HG02973 (cell line): ENCODE data around the gene SHF.
"Not testable (repeated sequence)": the region's sequence is repeated elsewhere in the genome, so short reads cannot be mapped to it uniquely, and the experiment has no call there.

Source experiments
- ATAC-seq: cut with Tn5 transposase; IDR thresholded peaks from one replicate; pipeline ENCODE4 v1.9.1; 2021; ENCODE audit warnings: moderate library complexity; ENCODE audit not compliant: unreplicated experiment

SHF gene, protein sequence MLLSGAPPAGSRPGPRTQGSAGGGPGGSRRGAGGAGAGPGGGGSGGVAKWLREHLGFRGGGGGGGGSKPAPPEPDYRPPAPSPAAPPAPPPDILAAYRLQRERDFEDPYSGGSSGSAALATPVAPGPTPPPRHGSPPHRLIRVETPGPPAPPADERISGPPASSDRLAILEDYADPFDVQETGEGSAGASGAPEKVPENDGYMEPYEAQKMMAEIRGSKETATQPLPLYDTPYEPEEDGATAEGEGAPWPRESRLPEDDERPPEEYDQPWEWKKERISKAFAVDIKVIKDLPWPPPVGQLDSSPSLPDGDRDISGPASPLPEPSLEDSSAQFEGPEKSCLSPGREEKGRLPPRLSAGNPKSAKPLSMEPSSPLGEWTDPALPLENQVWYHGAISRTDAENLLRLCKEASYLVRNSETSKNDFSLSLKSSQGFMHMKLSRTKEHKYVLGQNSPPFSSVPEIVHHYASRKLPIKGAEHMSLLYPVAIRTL

GRCh38 chr15:45187894-45188830 lies at the start of gene SHF:
TSS of gene SHF (minus strand) at chr15:45187966. CDS start at chr15:45187951, 15 bp downstream.
- no peak for ATAC-seq

- not testable (repeated sequence) for ATAC-seq
Observed at GRCh38 chr15:45236806-45237205, 49.0 kb upstream of the SHF start.

DNA sequence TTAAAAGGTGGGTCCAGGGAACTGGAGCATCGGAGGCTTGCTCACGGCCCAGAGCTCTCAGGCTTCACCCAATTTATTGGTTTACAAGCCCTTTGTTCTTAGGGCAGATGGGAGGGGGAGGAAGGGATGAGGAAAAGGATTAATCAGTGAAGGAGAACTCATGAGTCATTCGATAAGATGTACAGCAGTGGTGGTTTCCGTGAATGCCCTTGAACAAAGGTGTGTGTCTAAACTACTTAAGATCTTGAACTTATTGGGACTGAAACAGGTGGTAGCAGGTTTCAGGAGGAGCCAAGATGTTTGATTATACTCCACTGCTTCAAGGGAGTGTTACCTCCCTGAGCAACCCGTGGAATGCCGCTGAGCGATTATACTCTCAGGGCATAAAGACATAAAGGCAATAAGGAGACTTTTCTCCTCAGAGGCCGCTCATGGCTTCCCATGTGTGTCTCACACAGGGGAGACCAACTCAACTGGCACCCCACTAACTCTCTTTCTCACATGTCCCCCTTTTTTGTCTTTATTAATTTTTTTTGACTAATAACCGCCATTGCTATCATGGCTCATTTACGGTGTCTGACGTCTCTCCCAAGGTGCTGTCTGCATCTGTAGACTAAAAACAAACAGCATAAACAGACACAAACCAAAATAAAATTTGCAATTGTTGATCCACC lies 46.9 kb upstream of the SHF start:
- ATAC-seq = no peak

DNA sequence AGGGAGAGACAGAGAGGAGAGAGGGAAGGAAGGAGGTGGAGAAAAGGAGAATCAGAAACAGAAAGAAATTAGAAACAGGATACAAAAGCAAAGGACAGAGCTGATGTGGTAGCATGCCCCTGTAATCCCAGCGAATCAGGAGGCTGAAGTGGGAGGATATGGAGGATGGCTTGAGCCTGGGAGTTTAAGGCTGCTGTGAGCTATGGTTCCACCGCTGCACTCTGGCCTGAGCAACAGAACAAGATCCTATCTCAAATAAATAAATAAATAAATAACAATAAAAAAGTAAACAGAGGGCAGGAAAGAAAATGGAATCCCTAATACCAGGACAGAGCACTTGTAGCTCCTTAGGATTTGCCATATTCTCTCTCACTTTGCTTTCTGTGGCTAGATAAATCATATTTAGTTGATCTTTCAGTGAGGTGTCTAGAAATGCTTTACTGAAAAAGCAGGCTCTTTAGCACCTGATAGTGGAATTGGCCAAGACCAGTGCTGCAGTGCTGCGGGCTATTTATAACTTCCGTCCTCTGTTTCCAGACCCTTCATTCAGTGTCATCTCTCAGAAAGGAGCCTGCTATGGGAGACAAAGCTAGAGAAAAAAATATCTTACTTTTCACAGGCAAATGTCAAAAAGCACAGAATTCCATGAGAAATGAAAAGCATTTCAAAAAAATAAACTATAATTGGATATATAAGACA lies 44.2 kb upstream of the SHF start:
- no peak for ATAC-seq

DNA sequence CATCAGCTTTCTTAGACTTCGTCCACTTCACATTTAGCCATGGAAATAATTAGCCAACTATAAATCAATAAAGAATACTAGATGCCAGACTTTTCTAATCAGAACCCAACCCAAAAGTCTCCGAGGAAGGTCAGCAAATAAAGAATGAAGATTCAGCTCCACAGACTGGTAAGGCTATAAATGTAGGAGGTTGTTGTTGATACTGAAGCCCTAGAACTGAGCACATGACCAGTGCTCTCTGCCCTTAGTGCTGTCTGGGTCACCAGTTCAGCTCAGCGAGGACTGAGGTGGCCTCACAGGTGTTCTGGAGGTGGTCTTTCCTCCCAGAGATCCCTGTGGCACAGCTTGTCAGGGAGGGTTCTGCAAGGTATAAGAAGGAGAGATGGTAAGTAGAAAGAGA lies 43.4 kb upstream of the SHF start:
- no peak for ATAC-seq

DNA sequence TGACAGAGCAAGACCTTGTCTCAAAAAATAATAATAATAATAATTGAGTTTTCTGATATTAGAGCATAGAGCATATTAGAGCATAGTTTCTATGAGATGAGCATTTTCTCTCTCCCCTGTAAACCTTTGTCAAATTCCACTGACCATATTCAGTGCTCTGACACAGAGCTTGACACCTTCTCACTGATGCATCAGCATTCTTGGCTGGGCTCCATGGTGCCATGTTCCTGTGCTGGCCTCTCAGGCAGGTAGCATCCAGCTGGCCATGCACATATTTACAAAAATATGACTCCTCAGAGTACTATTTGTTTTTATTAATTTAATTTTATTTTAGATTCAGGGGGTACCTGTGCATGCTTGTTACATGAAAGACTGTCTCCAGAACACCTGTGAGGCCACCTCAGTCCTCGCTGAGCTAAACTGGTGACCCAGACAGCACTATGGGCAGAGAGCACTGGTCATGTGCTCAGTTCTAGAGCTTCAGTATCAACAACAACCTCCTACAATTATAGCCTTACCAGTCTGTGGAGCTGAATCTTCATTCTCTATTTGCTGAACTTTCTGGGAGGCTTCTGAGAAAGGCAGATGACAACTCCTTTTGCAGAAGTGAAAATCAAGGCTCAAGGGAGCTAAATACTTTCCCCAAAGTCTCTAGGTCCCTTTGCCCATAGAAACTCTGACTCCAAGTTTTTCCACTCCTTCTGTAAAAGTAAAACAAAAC lies 42.6 kb upstream of the SHF start:
- no peak for ATAC-seq

DNA sequence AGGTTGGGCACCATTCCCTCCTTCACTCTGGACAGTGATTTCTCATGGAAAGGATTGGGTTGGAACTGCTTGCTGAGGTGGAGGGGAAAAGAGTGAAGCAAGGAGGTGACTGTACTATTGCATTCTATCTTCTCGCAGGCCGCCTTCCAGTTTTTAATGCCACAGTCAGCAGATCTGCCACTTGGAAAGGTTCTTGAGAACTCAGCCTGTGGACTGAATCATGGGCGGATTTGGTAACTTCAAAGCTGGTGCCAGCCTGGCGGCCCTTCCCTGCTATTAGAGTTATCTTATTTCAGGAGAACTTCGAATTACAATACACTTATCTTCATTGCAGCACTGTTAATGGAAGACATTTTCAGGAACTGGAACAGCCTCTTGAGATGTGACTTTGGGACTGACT lies 41.2 kb upstream of the SHF start:
- ATAC-seq = no peak

DNA sequence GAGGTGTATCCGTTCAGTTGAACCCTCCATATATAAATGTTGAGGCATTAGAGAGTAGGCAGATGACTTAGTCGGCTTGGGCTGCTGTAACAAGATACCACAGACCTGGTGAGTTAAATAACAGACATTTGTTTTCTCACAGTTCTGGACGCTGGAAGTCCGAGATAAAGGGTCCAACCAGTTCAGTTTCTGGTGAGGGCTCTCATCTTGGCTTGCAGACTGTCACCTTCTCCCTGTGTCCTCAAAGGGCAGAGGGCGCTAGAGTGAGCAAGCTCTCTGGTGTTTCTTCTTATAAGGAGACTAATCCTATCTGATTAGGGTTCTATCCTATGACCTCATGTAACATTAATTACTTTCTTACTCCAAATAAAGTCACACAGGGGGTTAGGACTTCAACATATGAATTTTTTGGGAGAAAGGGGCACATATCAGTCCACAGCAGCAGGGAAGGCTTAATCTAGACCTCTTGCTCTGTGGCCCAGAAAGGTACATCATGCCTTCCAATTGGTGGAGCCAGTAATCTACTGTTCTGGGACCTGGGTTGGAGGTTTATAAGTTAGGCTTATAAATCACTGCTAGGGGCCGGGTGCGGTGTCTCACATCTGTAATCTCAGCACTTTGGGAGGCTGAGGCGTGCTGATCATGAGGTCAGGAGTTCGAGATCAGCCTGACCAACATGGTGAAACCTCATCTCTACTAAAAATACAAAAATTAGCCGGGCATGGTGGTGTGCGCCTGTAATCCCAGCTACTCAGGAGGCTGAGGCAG lies 37.9 kb upstream of the SHF start:
- no peak for ATAC-seq

DNA sequence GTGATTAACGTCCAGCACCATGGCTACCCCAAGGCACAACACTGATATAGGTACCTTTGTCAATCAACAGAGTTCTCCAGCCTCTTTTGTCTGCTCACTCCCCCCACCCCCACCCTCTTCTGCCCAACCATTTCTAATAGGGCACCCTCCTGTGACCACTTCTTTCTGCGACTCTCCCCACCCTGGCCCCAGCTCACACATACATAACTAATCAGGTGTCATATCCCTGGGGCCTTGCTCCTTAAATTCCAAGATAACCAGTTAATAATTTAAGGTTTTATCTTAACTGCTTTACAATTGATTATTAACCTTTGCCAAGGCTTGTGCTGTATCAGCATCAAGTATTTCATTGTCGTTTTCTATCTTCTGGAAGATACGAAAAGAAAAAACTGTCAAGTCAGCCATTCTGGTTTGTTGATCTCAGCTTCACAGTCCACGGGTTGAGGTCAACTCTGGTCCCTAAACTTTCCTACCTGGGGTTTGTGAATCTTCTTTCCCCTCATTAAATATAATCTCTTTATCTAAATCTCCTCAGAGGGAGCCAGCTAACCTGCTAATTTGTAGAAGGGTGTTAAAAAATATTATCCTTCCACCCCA lies 37.0 kb upstream of the SHF start:
- no peak for ATAC-seq

GRCh38 chr15:45221967-45222366 lies 34.2 kb upstream of the SHF start:
- ATAC-seq = no peak

DNA sequence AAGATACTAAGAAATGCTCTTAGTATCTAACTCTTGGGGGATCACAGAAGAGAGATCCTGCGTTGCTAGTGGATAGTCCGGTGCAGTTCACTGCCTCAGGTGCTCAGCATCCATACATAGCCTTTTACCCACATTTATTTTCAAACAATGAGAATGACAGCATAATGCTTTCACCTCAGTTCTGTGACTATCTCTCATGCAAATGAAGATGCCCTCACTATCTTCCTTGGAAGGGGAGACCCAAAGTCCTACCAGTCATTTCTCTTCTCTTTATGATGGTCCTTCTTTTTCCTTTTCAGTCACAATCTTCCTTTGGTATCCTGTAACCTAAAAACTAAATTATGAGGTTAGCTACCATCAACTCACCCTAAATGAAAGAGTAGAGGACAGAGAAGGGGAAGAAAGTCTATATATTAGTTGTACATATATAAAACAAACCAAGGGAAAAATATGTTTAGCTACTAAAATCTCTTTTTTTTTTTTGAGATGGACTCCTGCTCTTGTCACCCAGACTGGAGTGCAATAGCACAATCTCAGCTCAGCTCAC lies 33.4 kb upstream of the SHF start:
- no peak for ATAC-seq

DNA sequence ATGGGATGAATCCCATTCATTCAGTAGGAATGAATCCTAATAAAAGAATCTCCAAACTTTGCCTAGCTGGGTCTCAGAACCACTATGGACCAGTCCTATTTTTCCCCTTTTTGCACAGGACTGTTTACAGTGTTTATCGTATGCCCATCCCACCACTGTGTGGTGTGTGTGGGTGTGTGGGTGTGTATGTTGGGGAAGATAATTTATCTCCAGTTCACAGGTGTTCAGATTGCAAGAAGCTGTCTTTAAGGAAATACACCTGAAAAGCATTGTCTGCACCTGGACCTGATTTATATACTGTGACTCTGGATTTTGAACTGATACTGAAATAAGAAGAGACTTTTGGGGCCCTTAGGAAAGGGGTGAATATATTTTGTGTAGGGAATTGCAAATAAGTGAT lies 24.7 kb upstream of the SHF start:
- ATAC-seq = no peak

DNA sequence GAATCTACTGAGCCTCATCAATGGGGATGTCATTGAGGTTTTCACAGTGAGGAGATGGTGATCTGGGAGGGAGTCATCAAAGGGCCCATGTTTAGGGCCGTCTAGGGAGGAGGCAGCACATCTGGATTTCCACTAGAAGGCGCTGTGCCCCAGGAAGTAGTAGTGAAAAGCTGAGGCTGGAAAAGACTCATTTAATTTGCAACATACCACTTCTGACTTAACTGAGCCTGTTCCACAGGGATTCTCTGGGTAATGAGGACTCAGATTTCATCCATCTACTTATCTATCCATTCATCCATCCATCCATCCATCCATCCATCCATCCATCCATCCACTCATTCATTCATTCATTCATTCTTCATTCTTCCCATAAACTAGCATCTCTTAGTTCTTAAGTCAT lies 17.4 kb upstream of the SHF start:
- no peak for ATAC-seq

DNA sequence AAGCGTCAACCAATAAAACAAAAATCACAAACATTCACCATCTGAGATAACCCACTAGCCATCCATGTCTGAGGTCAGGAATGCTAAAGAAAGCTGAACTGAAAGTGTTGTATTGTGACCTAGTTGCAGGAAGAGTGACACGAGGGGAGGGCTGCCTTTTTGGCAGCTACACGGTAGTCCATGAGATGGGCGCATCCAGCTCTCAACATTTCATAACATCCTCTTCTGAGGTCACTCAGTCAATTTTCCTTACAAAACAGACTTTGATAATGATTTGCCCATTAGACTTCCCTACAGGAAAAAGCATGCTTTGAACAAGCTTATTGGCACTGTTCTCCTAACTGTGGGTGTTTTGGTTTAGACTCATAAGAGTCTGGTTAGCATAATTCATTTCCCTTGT lies 15.4 kb upstream of the SHF start:
- ATAC-seq = no peak

DNA sequence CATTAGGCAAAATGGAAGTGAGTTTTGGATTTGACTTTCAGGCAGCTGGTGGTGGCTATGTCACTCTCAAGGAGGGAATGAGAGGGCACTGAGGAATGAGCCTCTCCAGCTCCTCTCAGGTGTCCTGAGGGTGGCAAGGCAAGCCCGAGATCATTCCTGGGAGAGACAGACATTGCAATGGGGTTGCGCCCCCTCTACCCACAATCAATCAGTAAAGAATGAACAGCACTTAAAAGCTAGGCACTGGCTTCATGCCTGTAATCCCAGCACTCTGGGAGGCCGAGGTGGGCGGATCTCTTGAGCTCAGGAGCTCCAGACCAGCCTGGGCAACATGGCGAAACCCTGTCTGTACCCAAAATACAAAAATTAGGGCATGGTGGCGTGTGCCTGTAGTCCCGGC lies 14.1 kb upstream of the SHF start:
- ATAC-seq = no peak

DNA sequence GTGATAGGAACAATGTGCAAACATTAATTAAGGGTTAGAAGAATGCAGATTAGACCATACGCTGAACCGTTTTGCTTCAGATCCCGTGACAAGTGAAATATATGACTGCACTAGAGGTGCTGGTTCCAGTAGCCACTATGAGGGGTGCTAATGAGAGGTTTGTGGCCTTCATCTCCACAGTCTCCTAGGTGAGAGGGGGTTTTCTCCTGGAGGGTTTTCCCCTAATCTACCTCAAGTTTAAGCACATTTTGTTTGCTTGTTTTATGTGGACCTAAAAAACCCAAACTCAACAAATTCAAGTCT lies 13.7 kb upstream of the SHF start:
- ATAC-seq = no peak

DNA sequence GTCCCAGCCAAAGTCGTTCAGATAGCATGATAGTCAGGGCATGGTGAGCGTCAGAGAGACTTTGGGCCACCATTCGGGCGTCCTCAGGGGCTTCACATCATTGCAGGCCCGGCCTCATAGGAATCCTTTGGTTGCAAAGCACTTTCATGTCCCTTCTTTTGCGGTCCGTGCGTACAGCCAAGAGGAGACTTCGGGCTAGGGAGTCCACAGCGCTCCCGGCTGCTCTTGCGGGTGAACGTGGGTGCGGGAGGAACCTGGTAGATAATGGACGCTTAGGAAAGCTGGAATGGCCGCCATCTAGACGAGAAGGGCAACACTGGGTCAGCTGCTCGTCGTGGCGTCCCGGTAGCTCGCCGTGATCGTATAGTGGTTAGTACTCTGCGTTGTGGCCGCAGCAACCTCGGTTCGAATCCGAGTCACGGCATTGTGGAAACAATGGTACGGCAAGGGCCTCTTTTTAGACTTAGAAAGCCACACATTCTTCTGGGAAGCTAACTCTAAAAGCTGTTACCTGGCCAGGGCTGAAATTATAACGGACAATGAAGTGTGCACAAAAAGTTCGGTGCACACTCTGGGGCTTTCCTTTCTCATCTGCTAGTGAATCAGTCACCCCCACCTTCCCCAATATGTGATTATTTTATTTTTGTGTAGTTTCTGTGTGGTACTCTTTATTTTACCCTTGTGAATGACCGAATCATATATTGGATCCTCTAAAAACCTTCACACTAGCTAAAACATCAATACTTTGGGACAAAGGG lies 13.2 kb upstream of the SHF start:
- no peak for ATAC-seq
